COLO668 (cell line): Measurements from ENCODE around the gene DSC1.
"Not testable (repeated sequence)": the region's sequence is repeated elsewhere in the genome, so short reads cannot be mapped to it uniquely, and the experiment has no call there.

Source experiments
- DNase-seq: peaks from one replicate; lab custom pipeline; 2025; ENCODE audit not compliant: unreplicated experiment; lab: John Stamatoyannopoulos, UW

The DSC1 gene

GRCh38 chr18:31171144-31171839 is 8.6 kb upstream of the DSC1 start:
- DNase-seq: no peak

GRCh38 chr18:31170335-31170734 is 7.7 kb upstream of the DSC1 start:
- DNase-seq: no peak

- DNase-seq: no peak
Observed at GRCh38 chr18:31162419-31162793, 250 bp downstream of the DSC1 start.

GRCh38 chr18:31161757-31162418 is 768 bp downstream of the DSC1 start:
- no peak for DNase-seq

GRCh38 chr18:31156821-31157763 is 5.6 kb downstream of the DSC1 start:
- no peak for DNase-seq

- DNase-seq: no peak
Observed at GRCh38 chr18:31155498-31155897, 7.2 kb downstream of the DSC1 start.

- no peak for DNase-seq
Observed at GRCh38 chr18:31154181-31154580, 8.5 kb downstream of the DSC1 start.

- DNase-seq: no peak
Observed at GRCh38 chr18:31149351-31149750, 13.3 kb downstream of the DSC1 start.

GRCh38 chr18:31148600-31148999 is 14.1 kb downstream of the DSC1 start:
- DNase-seq: no peak

- DNase-seq: no peak
Observed at GRCh38 chr18:31146809-31147208, 15.8 kb downstream of the DSC1 start.

- no peak for DNase-seq
Observed at GRCh38 chr18:31143025-31143424, 19.6 kb downstream of the DSC1 start.

GRCh38 chr18:31138709-31139108 is 23.9 kb downstream of the DSC1 start:
- DNase-seq: no peak

- no peak for DNase-seq
Observed at GRCh38 chr18:31134988-31135529, 27.6 kb downstream of the DSC1 start.

- no peak for DNase-seq
Observed at GRCh38 chr18:31129398-31130115, 33.1 kb downstream of the DSC1 start.

- DNase-seq: no peak
Observed at GRCh38 chr18:31125878-31126277, 36.8 kb downstream of the DSC1 start.

- not testable (repeated sequence) for DNase-seq
Observed at GRCh38 chr18:31123125-31123524, 39.5 kb downstream of the DSC1 start.

- no peak for DNase-seq
Observed at GRCh38 chr18:31120594-31120993, 42.1 kb downstream of the DSC1 start.

GRCh38 chr18:31116853-31117595 is 45.6 kb downstream of the DSC1 start:
- no peak for DNase-seq

- no peak for DNase-seq
Observed at GRCh38 chr18:31112804-31113203, 49.9 kb downstream of the DSC1 start.

- no peak for DNase-seq
Observed at GRCh38 chr18:31105733-31106132, 56.9 kb downstream of the DSC1 start.
